Smooth muscle cell (in vitro differentiated cells): ENCODE data around the gene SLC48A1. TPM values are rescaled to one million over a fixed set of nuclear protein-coding genes. Genes with fewer than 3 reads are reported as not detected.

Experiments used
- DNase-seq: peaks from one replicate; lab custom pipeline; 2025; ENCODE audit not compliant: unreplicated experiment; lab: John Stamatoyannopoulos, UW
- H2AFZ ChIP-seq: fragments of 200-600 bp; sonication (generic); 2 replicates; pipeline ENCODE4 v1.6.0; 2016; ENCODE audit warnings: antibody characterized with exemption, low read depth, mild to moderate bottlenecking
- H3F3A ChIP-seq: fragments of 200-600 bp; sonication (generic); 2 replicates; pipeline ENCODE4 v1.6.0; 2017; ENCODE audit warnings: antibody characterized with exemption, low read depth
- H3K27ac ChIP-seq: fragments of 200-600 bp; sonication (generic); 2 replicates; pipeline ENCODE4 v1.5.1; 2016; ENCODE audit warnings: low read depth, mild to moderate bottlenecking
- H3K27me3 ChIP-seq: fragments of 200-600 bp; sonication (generic); 2 replicates; pipeline ENCODE4 v1.6.1; 2016; ENCODE audit warnings: low read depth, mild to moderate bottlenecking
- H3K36me3 ChIP-seq: fragments of 200-600 bp; sonication (generic); 2 replicates; pipeline ENCODE4 v1.5.1; 2016; ENCODE audit warnings: low read depth
- H3K4me1 ChIP-seq: fragments of 200-600 bp; sonication (generic); 2 replicates; pipeline ENCODE4 v1.5.1; 2016; ENCODE audit warnings: low read depth
- H3K4me2 ChIP-seq: fragments of 200-600 bp; sonication (generic); 2 replicates; pipeline ENCODE4 v1.6.0; 2016; ENCODE audit warnings: mild to moderate bottlenecking
- H3K4me3 ChIP-seq: fragments of 200-600 bp; sonication (generic); 2 replicates; pipeline ENCODE4 v1.5.1; 2016; ENCODE audit warnings: mild to moderate bottlenecking
- H3K79me2 ChIP-seq: fragments of 200-600 bp; sonication (generic); 2 replicates; pipeline ENCODE4 v1.6.0; 2016; ENCODE audit warnings: low read depth, mild to moderate bottlenecking
- H3K9ac ChIP-seq: fragments of 200-600 bp; sonication (generic); 2 replicates; pipeline ENCODE4 v1.6.0; 2016; ENCODE audit warnings: low read depth
- H3K9me3 ChIP-seq: fragments of 200-600 bp; sonication (generic); replicated peaks from 2 replicates; pipeline ENCODE4 v1.5.1; 2016; ENCODE audit warnings: low read depth
- H4K20me1 ChIP-seq: fragments of 200-600 bp; sonication (generic); 2 replicates; pipeline ENCODE4 v1.6.0; 2016; ENCODE audit warnings: low read depth
- CTCF ChIP-seq: fragments of 200-600 bp; sonication (generic); IDR thresholded peaks from 2 replicates; pipeline ENCODE4 v1.5.1; 2017; ENCODE audit warnings: borderline replicate concordance, mild to moderate bottlenecking, antibody characterized with exemption; ENCODE audit not compliant: insufficient read depth, poor library complexity, severe bottlenecking
- WGBS: methylation state at CpG from one replicate; pipeline ENCODE4 v1.1.7; 2016; ENCODE audit warnings: low lambda C conversion rate; 5-methylcytosine and 5-hydroxymethylcytosine counted together
- polyA plus RNA-seq: library from polyadenylated mRNA; unstranded; fragments of >200 nt; fragmentation: Nextera tagmentation; extraction: Ambion mirVana; gene quantifications from 2 replicates; pipeline ENCODE4 v1.2.1, GENCODE V29; 2016
- total RNA-seq: library from RNA; depleted of rRNA; stranded (reverse); fragments of >200 nt; gene quantifications from 2 replicates; pipeline ENCODE4 v1.2.3, GENCODE V29; 2014

SLC48A1 gene
- total and polyA plus RNA-seq, 2 experiments from 2014 or later: 6.2 to 11.4 TPM

- whole genome bisulfite sequencing: 95% methylated on average over 7 of the region's 7 CpGs
- H3K4me3 ChIP-seq: no peak overlapping the region
- H3K4me1 ChIP-seq: peaks cover 3% of the 10 kb centered on the region
- no peak overlapping the region for H3K9ac ChIP-seq
- no peaks in the 10 kb centered on the region for H3K9me3 ChIP-seq
- no peak overlapping the region for H3K27ac ChIP-seq
- H2AFZ ChIP-seq: no peak overlapping the region
- no peak for TF ChIP-seq CTCF
- no peak for DNase-seq
- no peaks in the 10 kb centered on the region for H3K79me2 ChIP-seq
- no peak overlapping the region for H3K4me2 ChIP-seq
- H3F3A ChIP-seq: no peaks in the 10 kb centered on the region
- no peaks in the 10 kb centered on the region for H3K27me3 ChIP-seq
- H4K20me1 ChIP-seq: no peaks in the 10 kb centered on the region
- no peaks in the 10 kb centered on the region for H3K36me3 ChIP-seq
Observed at GRCh38 chr12:47774663-47775062, 1.6 kb downstream of the SLC48A1 start.

GRCh38 chr12:47775100-47775911 is 2.3 kb downstream of the SLC48A1 start:
- DNase-seq: no peak
- Histone ChIP-seq H3K27me3 (no peaks in the 10 kb centered on the region), H3K4me3 (no peak overlapping the region), H2AFZ (no peak overlapping the region), H3F3A (no peaks in the 10 kb centered on the region), H3K27ac (no peak overlapping the region), H3K9me3 (no peaks in the 10 kb centered on the region), H4K20me1 (no peaks in the 10 kb centered on the region), H3K9ac (no peak overlapping the region), H3K79me2 (no peaks in the 10 kb centered on the region), H3K36me3 (no peaks in the 10 kb centered on the region), H3K4me1 (peaks cover 3% of the 10 kb centered on the region), H3K4me2 (no peak overlapping the region)
- 83% methylated on average over 10 of the region's 10 CpGs for WGBS
- no peak for TF ChIP-seq CTCF

GRCh38 chr12:47776471-47777143 is 3.6 kb downstream of the SLC48A1 start:
- Histone ChIP-seq H3F3A (no peaks in the 10 kb centered on the region), H2AFZ (no peak overlapping the region), H3K9ac (no peak overlapping the region), H3K4me1 (peaks cover 3% of the 10 kb centered on the region), H3K27ac (peak overlapping the region; percentile 35), H3K36me3 (no peaks in the 10 kb centered on the region), H3K27me3 (no peaks in the 10 kb centered on the region), H3K4me2 (peak overlapping the region; percentile 26), H3K79me2 (no peaks in the 10 kb centered on the region), H4K20me1 (no peaks in the 10 kb centered on the region), H3K4me3 (no peak overlapping the region), H3K9me3 (no peaks in the 10 kb centered on the region)
- WGBS: 59% methylated on average over 5 of the region's 5 CpGs
- no peak for TF ChIP-seq CTCF
- DNase-seq: no peak

- Histone ChIP-seq H3K27ac (peak overlapping the region; percentile 35), H3K79me2 (no peaks in the 10 kb centered on the region), H3K27me3 (no peaks in the 10 kb centered on the region), H3K4me2 (peak overlapping the region; percentile 26), H4K20me1 (no peaks in the 10 kb centered on the region), H3K9me3 (no peaks in the 10 kb centered on the region), H3K9ac (no peak overlapping the region), H3K4me3 (no peak overlapping the region), H3K4me1 (peaks cover 3% of the 10 kb centered on the region), H2AFZ (no peak overlapping the region), H3K36me3 (no peaks in the 10 kb centered on the region), H3F3A (no peaks in the 10 kb centered on the region)
- DNase-seq: no peak
- 100% methylated on average over 1 of the region's 1 CpG for WGBS
- no peak for TF ChIP-seq CTCF
Observed at GRCh38 chr12:47777151-47777550, 4.1 kb downstream of the SLC48A1 start.
